HEK293T (cell line): Measurements from ENCODE around the gene LRRC4C.

Source experiments
- CTCF ChIA-PET: fragments of 350-600 bp; formaldehyde crosslinking; extraction: SDS; loops from one replicate; lab custom pipeline; 2021; ENCODE audit warnings: antibody characterized with exemption, inconsistent platforms; lab: Yijun Ruan, JAX
- POLR2A ChIA-PET: fragments of 350-600 bp; formaldehyde crosslinking; extraction: SDS; loops from one replicate; lab custom pipeline; 2020; ENCODE audit warnings: antibody characterized with exemption, inconsistent platforms; lab: Yijun Ruan, JAX
- DNase-seq: peaks from one replicate; pipeline ENCODE4 v3.0.0; 2012; ENCODE audit warnings: mixed read lengths; ENCODE audit errors: extremely low spot score
- ARNT ChIP-seq: fragments of 450-650 bp; IDR thresholded peaks from 2 replicates; pipeline ENCODE4 v1.6.1; 2017; ENCODE audit warnings: mild to moderate bottlenecking
- BHLHE40 ChIP-seq: fragments of 450-650 bp; IDR thresholded peaks from 2 replicates; pipeline ENCODE4 v1.6.1; 2016; ENCODE audit warnings: mild to moderate bottlenecking, moderate library complexity, borderline replicate concordance
- CTBP1 ChIP-seq: fragments of 450-650 bp; IDR thresholded peaks from 2 replicates; pipeline ENCODE4 v1.6.1; 2016; ENCODE audit warnings: borderline replicate concordance
- ELF4 ChIP-seq: fragments of 450-650 bp; IDR thresholded peaks from 2 replicates; pipeline ENCODE4 v1.6.1; 2017; ENCODE audit warnings: antibody characterized with exemption
- FOXA1 ChIP-seq: fragments of 450-650 bp; IDR thresholded peaks from 2 replicates; pipeline ENCODE4 v1.6.1; 2016; ENCODE audit warnings: mild to moderate bottlenecking
- FOXK2 ChIP-seq: fragments of 450-650 bp; IDR thresholded peaks from 2 replicates; pipeline ENCODE4 v1.6.1; 2016; ENCODE audit warnings: mild to moderate bottlenecking
- FOXM1 ChIP-seq: fragments of 450-650 bp; IDR thresholded peaks from 2 replicates; pipeline ENCODE4 v1.6.1; 2017; ENCODE audit warnings: mild to moderate bottlenecking, borderline replicate concordance
- HDGF ChIP-seq: fragments of 450-650 bp; IDR thresholded peaks from 2 replicates; pipeline ENCODE4 v1.6.1; 2017; ENCODE audit warnings: antibody characterized with exemption, borderline replicate concordance
- L3MBTL2 ChIP-seq: fragments of 450-650 bp; conservative IDR thresholded peaks from 2 replicates; pipeline ENCODE4 v1.6.1; 2016; ENCODE audit warnings: mild to moderate bottlenecking
- LEF1 ChIP-seq: fragments of 450-650 bp; IDR thresholded peaks from 2 replicates; pipeline ENCODE4 v1.6.1; 2017; ENCODE audit warnings: mild to moderate bottlenecking, borderline replicate concordance
- NFRKB ChIP-seq: fragments of 450-650 bp; IDR thresholded peaks from 2 replicates; pipeline ENCODE4 v1.6.1; 2016; ENCODE audit warnings: mild to moderate bottlenecking, moderate library complexity
- PKNOX1 ChIP-seq: fragments of 450-650 bp; IDR thresholded peaks from 2 replicates; pipeline ENCODE4 v1.6.1; 2016
- SP1 ChIP-seq: fragments of 450-650 bp; IDR thresholded peaks from 2 replicates; pipeline ENCODE4 v1.6.1; 2017
- SUZ12 ChIP-seq: fragments of 450-650 bp; IDR thresholded peaks from 2 replicates; pipeline ENCODE4 v1.6.1; 2016; ENCODE audit warnings: mild to moderate bottlenecking
- TARDBP ChIP-seq: fragments of 450-650 bp; IDR thresholded peaks from 2 replicates; pipeline ENCODE4 v1.6.1; 2016
- ZNF384 ChIP-seq: fragments of 450-650 bp; IDR thresholded peaks from 2 replicates; pipeline ENCODE4 v1.6.1; 2016

The LRRC4C gene

GRCh38 chr11:40508303-40508702, 951.1 kb downstream of the LRRC4C start:
- no peak for TF ChIP-seq TARDBP
- TF ChIP-seq SUZ12: no peak
- no peak for TF ChIP-seq SP1
- TF ChIP-seq LEF1: no peak
- no peak for TF ChIP-seq FOXK2
- TF ChIP-seq ZNF384: no peak
- TF ChIP-seq L3MBTL2: no peak
- no peak for TF ChIP-seq ELF4
- no peak for TF ChIP-seq NFRKB
- TF ChIP-seq ARNT: no peak
- no peak for TF ChIP-seq FOXM1
- no peak for TF ChIP-seq CTBP1
- ChIA-PET POLR2A (no interaction called here), CTCF (no interaction called here)
- DNase-seq: no peak

- DNase-seq: no peak
- TF ChIP-seq ELF4 (no peak), SUZ12 (no peak), SP1 (no peak)
- ChIA-PET POLR2A (no interaction called here), CTCF (no interaction called here)
Observed at GRCh38 chr11:40506226-40506625, 953.2 kb downstream of the LRRC4C start.

- ChIA-PET CTCF (no interaction called here), POLR2A (no interaction called here)
- no peak for DNase-seq
- TF ChIP-seq SUZ12: no peak
- no peak for TF ChIP-seq PKNOX1
Observed at GRCh38 chr11:40491341-40491740, 968.1 kb downstream of the LRRC4C start.

GRCh38 chr11:40467771-40468170, 991.7 kb downstream of the LRRC4C start:
- ChIA-PET POLR2A (no interaction called here), CTCF (no interaction called here)
- TF ChIP-seq FOXM1 (no peak), SUZ12 (no peak), FOXK2 (no peak), TARDBP (no peak), PKNOX1 (no peak), L3MBTL2 (no peak), NFRKB (no peak), ELF4 (no peak), CTBP1 (no peak), FOXA1 (no peak), HDGF (no peak), ZNF384 (no peak), ARNT (no peak), SP1 (no peak), LEF1 (no peak), BHLHE40 (no peak)
- no peak for DNase-seq

- no peak for DNase-seq
- TF ChIP-seq LEF1: no peak
- no peak for TF ChIP-seq NFRKB
- no peak for TF ChIP-seq SP1
- TF ChIP-seq FOXM1: no peak
- TF ChIP-seq L3MBTL2: no peak
- no peak for TF ChIP-seq FOXA1
- TF ChIP-seq PKNOX1: no peak
- no peak for TF ChIP-seq TARDBP
- no peak for TF ChIP-seq CTBP1
- no peak for TF ChIP-seq BHLHE40
- no peak for TF ChIP-seq ELF4
- no peak for TF ChIP-seq SUZ12
- TF ChIP-seq ZNF384: no peak
- TF ChIP-seq ARNT: no peak
- no peak for TF ChIP-seq FOXK2
- no peak for TF ChIP-seq HDGF
- ChIA-PET CTCF (no interaction called here), POLR2A (no interaction called here)
Observed at GRCh38 chr11:40445391-40445790, 1014.1 kb downstream of the LRRC4C start.

- TF ChIP-seq TARDBP: no peak
- TF ChIP-seq SP1: no peak
- no peak for TF ChIP-seq BHLHE40
- no peak for TF ChIP-seq PKNOX1
- TF ChIP-seq L3MBTL2: no peak
- TF ChIP-seq LEF1: no peak
- TF ChIP-seq SUZ12: no peak
- TF ChIP-seq ARNT: no peak
- TF ChIP-seq NFRKB: no peak
- no peak for TF ChIP-seq FOXM1
- no peak for TF ChIP-seq FOXA1
- no peak for TF ChIP-seq HDGF
- no peak for TF ChIP-seq ELF4
- no peak for TF ChIP-seq FOXK2
- no peak for TF ChIP-seq CTBP1
- ChIA-PET POLR2A (no interaction called here), CTCF (no interaction called here)
- DNase-seq: no peak
Observed at GRCh38 chr11:40444151-40444550, 1015.3 kb downstream of the LRRC4C start.

GRCh38 chr11:40435344-40435743, 1024.1 kb downstream of the LRRC4C start:
- TF ChIP-seq SUZ12 (no peak), SP1 (no peak), TARDBP (no peak), FOXM1 (no peak), FOXK2 (no peak), HDGF (no peak), BHLHE40 (no peak), ARNT (no peak), FOXA1 (no peak), L3MBTL2 (no peak), ELF4 (no peak), ZNF384 (no peak), CTBP1 (no peak)
- ChIA-PET CTCF (no interaction called here), POLR2A (no interaction called here)
- no peak for DNase-seq
